Hypothalamus (tissue), 51 donors: Measurements from ENCODE around the gene SGMS2.

Source experiments
- DNase-seq, 51 donors: peaks; one replicate each; lab custom pipeline; 2025; lab: John Stamatoyannopoulos, UW

Gene SGMS2

GRCh38 chr4:107824350-107825071 is at the start of gene SGMS2:
SGMS2 (plus strand) TSS chr4:107824932; CDS start chr4:107895554, 70,622 bp downstream.
- peak in 48 of 51 donors; percentile 4 to 83 (median 50) for DNase-seq

GRCh38 chr4:107777890-107778289 is 46.8 kb upstream of the SGMS2 start:
- no peak for DNase-seq

GRCh38 chr4:107778784-107779530 is 45.8 kb upstream of the SGMS2 start:
- no peak for DNase-seq

- no peak for DNase-seq
Observed at GRCh38 chr4:107780665-107781064, 44.1 kb upstream of the SGMS2 start.

- no peak for DNase-seq
Observed at GRCh38 chr4:107791902-107792301, 32.8 kb upstream of the SGMS2 start.

- no peak for DNase-seq
Observed at GRCh38 chr4:107792711-107793110, 32.0 kb upstream of the SGMS2 start.

GRCh38 chr4:107793996-107794395 is 30.7 kb upstream of the SGMS2 start:
- no peak for DNase-seq

GRCh38 chr4:107799669-107800450 is 24.9 kb upstream of the SGMS2 start:
- DNase-seq, result no peak

- no peak for DNase-seq
Observed at GRCh38 chr4:107800706-107801105, 24.0 kb upstream of the SGMS2 start.

GRCh38 chr4:107801766-107802211 is 22.9 kb upstream of the SGMS2 start:
- DNase-seq, result no peak

- no peak for DNase-seq
Observed at GRCh38 chr4:107804956-107805355, 19.8 kb upstream of the SGMS2 start.

GRCh38 chr4:107806196-107806595 is 18.5 kb upstream of the SGMS2 start:
- DNase-seq, result no peak

GRCh38 chr4:107808572-107808971 is 16.2 kb upstream of the SGMS2 start:
- no peak for DNase-seq

- no peak for DNase-seq
Observed at GRCh38 chr4:107809210-107809609, 15.5 kb upstream of the SGMS2 start.

- DNase-seq, result no peak
Observed at GRCh38 chr4:107814758-107815157, 10.0 kb upstream of the SGMS2 start.

GRCh38 chr4:107815158-107815557 is 9.6 kb upstream of the SGMS2 start:
- DNase-seq, result no peak

GRCh38 chr4:107818301-107818910 is 6.3 kb upstream of the SGMS2 start:
- no peak for DNase-seq

- DNase-seq, result peak in 1 of 51 donors; percentile 16
Observed at GRCh38 chr4:107823870-107824349, 822 bp upstream of the SGMS2 start.

- peak in 22 of 51 donors; percentile 1 to 76 (median 34) for DNase-seq
Observed at GRCh38 chr4:107825072-107825824, 516 bp downstream of the SGMS2 start.
